Activated T-cell treated with anti-CD3 and anti-CD28 coated beads, Interleukin-2, amount 50 U/mL, for 24 hours (primary cell): ENCODE data around the gene DSG3.

Source experiments
- DNase-seq: peaks from one replicate; pipeline ENCODE4 v3.0.0-alpha.2; 2020
- H3K27ac Mint-ChIP-seq: 2 replicates; pipeline ENCODE4 v1.8.0; 2020; ENCODE audit warnings: mild to moderate bottlenecking, mixed read lengths
- H3K27me3 Mint-ChIP-seq: 2 replicates; pipeline ENCODE4 v1.8.0; 2020; ENCODE audit warnings: mixed read lengths
- H3K36me3 Mint-ChIP-seq: 2 replicates; pipeline ENCODE4 v1.8.0; 2020; ENCODE audit warnings: low read depth, mixed read lengths
- H3K4me1 Mint-ChIP-seq: 2 replicates; pipeline ENCODE4 v1.8.0; 2020; ENCODE audit warnings: low read depth, mixed read lengths
- H3K4me3 Mint-ChIP-seq: 2 replicates; pipeline ENCODE4 v1.8.0; 2020; ENCODE audit warnings: mild to moderate bottlenecking, moderate library complexity, mixed read lengths
- H3K9me3 Mint-ChIP-seq: 2 replicates; pipeline ENCODE4 v1.8.0; 2020; ENCODE audit warnings: mixed read lengths

DSG3 gene, protein sequence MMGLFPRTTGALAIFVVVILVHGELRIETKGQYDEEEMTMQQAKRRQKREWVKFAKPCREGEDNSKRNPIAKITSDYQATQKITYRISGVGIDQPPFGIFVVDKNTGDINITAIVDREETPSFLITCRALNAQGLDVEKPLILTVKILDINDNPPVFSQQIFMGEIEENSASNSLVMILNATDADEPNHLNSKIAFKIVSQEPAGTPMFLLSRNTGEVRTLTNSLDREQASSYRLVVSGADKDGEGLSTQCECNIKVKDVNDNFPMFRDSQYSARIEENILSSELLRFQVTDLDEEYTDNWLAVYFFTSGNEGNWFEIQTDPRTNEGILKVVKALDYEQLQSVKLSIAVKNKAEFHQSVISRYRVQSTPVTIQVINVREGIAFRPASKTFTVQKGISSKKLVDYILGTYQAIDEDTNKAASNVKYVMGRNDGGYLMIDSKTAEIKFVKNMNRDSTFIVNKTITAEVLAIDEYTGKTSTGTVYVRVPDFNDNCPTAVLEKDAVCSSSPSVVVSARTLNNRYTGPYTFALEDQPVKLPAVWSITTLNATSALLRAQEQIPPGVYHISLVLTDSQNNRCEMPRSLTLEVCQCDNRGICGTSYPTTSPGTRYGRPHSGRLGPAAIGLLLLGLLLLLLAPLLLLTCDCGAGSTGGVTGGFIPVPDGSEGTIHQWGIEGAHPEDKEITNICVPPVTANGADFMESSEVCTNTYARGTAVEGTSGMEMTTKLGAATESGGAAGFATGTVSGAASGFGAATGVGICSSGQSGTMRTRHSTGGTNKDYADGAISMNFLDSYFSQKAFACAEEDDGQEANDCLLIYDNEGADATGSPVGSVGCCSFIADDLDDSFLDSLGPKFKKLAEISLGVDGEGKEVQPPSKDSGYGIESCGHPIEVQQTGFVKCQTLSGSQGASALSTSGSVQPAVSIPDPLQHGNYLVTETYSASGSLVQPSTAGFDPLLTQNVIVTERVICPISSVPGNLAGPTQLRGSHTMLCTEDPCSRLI

DNA sequence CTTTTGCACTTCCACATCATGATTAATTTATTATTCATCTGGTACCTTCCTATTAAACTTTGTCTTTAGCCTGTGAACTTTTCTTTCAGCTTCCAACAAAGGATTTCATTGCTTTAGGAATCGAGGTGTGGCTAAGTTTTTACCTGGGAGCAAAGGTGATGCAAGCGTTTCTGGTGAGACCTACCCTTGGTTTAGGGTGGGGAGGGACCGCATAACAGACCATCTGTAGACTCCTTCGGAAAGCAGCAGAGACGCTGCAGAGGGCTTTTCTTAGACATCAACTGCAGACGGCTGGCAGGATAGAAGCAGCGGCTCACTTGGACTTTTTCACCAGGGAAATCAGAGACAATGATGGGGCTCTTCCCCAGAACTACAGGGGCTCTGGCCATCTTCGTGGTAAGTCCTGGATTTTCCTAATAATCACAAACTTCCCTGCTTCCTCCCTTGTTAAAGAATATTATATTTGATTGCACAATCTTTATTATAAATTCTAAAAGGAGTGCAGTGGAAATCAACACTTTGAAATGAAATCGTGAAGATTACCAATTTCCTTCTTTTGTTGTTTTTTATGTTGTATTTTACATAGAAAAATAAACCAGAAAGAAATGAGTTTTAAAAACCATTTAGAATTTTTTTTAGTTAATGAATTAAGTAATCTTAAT, at the start of gene DSG3:
Gene DSG3, plus strand, starts transcription at position 212 of the 662 bp plus-strand sequence. Its CDS starts 137 bp downstream, at position 349.
- no peak within 1 kb of the TSS for H3K4me3 Mint-ChIP-seq
- H3K4me1 Mint-ChIP-seq, result no peaks in the 10 kb centered on the region
- no peak within 1 kb of the TSS for H3K27ac Mint-ChIP-seq
- no peaks in the 10 kb centered on the region for H3K36me3 Mint-ChIP-seq
- no peaks in the 10 kb centered on the region for H3K9me3 Mint-ChIP-seq
- no peaks in the 10 kb centered on the region for H3K27me3 Mint-ChIP-seq
- no peak for DNase-seq

DNA sequence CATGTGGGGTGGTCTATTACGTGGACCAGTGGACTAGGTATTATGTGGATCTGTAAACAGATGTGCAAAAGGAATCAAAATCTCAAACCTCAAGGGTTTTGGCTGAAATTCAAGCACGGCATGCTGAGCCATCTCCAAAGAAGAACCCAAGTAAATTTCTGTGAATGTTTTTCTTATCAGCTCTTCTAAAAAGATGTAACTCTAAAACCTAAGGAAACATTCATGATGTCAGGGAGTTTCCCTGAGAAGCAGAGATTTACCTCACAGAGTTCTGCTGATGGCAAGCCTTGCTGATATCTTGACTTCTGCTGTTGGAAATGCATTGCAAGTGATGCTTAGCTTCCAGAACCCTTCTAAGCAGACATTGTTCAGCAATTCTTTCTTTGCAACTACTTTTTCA, 49.4 kb upstream of the DSG3 start:
- no peaks in the 10 kb centered on the region for H3K36me3 Mint-ChIP-seq
- H3K4me3 Mint-ChIP-seq, result no peak overlapping the region
- H3K27ac Mint-ChIP-seq, result no peak overlapping the region
- DNase-seq, result no peak
- H3K4me1 Mint-ChIP-seq, result no peaks in the 10 kb centered on the region
- no peaks in the 10 kb centered on the region for H3K9me3 Mint-ChIP-seq
- no peaks in the 10 kb centered on the region for H3K27me3 Mint-ChIP-seq

DNA sequence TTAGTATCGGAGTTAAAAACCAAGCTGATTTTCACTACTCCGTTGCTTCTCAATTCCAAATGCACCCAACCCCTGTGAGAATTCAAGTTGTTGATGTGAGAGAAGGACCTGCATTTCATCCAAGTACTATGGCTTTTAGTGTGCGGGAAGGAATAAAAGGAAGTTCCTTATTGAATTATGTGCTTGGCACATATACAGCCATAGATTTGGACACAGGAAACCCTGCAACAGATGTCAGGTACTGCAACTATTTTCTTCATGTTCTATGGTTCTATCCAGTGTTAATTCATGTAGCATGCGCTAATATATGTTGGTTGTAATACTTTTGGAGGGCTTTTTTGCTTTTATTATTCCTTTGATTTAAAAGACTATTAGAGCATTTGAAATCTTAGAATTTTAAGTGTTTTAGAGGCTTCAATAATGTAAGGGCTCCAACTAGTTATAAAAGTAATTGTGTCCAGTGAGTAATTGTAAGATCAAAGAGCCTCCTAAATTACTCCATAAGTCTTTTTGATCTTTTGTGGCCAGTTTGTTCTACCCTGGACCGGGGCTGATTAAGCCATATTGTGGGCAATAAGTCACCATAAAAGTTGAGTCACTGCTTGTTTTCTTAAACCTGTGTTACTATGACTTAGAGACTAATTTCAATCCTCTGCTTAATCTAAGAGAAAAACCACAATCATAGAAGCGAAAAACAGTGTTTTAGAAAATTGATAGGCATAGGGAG, 48.1 kb upstream of the DSG3 start:
- Mint-ChIP-seq H3K27me3 (no peaks in the 10 kb centered on the region), H3K36me3 (no peaks in the 10 kb centered on the region), H3K9me3 (no peaks in the 10 kb centered on the region), H3K4me3 (no peak overlapping the region), H3K27ac (no peak overlapping the region), H3K4me1 (no peaks in the 10 kb centered on the region)
- DNase-seq, result no peak

DNA sequence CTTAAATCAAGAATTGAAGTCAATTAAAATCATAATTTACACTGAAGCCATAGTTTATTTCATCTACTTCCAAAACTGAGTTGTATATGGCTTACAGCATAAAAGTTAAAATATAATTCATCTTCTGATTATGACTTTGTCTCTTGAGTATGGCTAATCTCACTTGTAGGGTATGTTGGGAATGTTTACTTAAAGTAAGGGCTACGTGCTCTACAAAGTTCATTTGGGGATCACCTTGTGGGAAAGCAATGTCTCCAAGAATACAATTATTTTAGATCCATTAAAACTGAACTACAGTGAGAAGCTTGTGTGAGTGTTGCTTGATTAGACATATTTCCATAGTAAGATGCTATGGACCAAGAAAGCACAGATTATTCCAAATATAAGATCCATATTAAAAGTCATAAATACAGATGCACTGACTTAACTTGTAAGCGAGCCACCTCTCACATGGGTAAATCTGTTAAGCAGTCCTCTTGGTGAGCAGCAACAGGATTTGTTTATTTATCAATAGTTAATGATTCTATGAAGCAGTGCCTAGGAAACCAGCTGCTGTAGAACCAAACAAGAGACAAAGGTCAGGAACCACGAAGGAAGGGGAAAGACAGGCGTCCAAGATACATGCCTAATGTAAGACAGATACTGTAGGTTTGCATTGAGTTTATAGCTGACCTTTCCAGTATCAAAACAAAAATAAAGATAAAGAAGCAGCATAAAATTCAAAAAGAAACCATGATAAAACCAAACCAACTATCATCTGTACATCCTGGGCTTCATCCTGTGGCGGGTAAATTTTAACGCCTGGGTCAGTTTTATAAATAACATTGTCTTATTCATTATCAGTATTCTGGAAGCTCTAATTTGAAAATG, 46.1 kb upstream of the DSG3 start:
- Mint-ChIP-seq H3K36me3 (no peaks in the 10 kb centered on the region), H3K27me3 (no peaks in the 10 kb centered on the region), H3K4me1 (no peaks in the 10 kb centered on the region), H3K4me3 (no peak overlapping the region), H3K9me3 (no peaks in the 10 kb centered on the region), H3K27ac (no peak overlapping the region)
- DNase-seq, result no peak

DNA sequence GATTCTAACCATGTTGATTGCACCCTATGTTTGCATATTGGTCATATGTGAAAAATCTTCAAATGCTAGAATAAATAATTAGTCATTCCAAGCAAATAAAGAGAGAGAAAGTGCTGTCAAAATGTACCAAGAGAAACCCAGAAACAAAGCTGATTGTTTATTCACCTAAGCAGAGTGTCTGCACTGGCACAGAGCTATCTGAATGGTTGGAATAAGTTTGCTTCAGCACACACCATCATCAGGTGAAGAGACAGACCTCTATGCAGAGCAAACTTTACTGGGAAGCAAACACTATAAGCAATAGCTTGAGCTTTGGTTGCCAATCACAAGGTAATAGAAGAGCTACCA, 45.5 kb upstream of the DSG3 start:
- H3K27ac Mint-ChIP-seq, result no peak overlapping the region
- H3K36me3 Mint-ChIP-seq, result no peaks in the 10 kb centered on the region
- H3K27me3 Mint-ChIP-seq, result no peaks in the 10 kb centered on the region
- no peak for DNase-seq
- H3K9me3 Mint-ChIP-seq, result no peaks in the 10 kb centered on the region
- no peaks in the 10 kb centered on the region for H3K4me1 Mint-ChIP-seq
- no peak overlapping the region for H3K4me3 Mint-ChIP-seq

DNA sequence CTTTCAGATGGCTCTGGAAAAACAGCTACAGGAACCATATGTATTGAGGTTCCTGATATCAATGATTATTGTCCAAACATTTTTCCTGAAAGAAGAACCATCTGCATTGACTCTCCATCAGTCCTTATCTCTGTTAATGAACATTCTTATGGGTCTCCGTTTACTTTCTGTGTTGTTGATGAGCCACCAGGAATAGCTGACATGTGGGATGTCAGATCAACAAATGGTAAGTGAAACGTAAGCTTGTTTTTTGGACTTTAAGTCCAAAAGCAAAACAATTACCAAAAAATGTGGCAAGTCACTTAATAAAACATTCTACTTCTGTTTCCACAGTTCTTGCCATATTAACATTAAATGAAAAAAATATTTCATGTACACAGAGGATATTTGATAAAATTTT, 44.1 kb upstream of the DSG3 start:
- H3K9me3 Mint-ChIP-seq, result no peaks in the 10 kb centered on the region
- H3K27ac Mint-ChIP-seq, result no peak overlapping the region

DNA sequence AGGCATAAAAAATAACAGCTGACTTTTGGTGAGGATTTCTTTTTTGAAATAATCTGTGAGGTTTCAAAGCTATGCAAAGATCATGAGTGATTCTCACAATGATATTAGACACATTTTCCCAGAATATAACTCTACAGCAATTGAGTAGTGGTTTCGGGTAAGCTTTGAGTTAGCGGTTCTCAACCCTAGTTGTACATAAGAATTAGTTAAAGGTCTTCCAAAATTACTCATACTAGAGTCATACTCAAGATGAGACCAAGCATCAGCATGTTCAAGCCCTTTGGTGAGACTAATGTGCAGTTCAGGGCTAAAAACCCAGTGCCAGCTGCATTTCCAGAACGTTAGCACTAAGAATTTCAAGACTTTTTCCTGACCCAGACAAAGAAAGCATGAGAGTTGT, 39.9 kb upstream of the DSG3 start:
- Mint-ChIP-seq H3K36me3 (no peaks in the 10 kb centered on the region), H3K9me3 (peaks cover 6% of the 10 kb centered on the region), H3K4me3 (no peak overlapping the region), H3K27me3 (no peaks in the 10 kb centered on the region), H3K27ac (no peak overlapping the region), H3K4me1 (no peaks in the 10 kb centered on the region)
- no peak for DNase-seq

More for the DNA sequence above, 44.1 kb upstream of the DSG3 start:
- Mint-ChIP-seq H3K4me1 (no peaks in the 10 kb centered on the region), H3K4me3 (no peak overlapping the region), H3K36me3 (no peaks in the 10 kb centered on the region), H3K27me3 (no peaks in the 10 kb centered on the region)
- no peak for DNase-seq

DNA sequence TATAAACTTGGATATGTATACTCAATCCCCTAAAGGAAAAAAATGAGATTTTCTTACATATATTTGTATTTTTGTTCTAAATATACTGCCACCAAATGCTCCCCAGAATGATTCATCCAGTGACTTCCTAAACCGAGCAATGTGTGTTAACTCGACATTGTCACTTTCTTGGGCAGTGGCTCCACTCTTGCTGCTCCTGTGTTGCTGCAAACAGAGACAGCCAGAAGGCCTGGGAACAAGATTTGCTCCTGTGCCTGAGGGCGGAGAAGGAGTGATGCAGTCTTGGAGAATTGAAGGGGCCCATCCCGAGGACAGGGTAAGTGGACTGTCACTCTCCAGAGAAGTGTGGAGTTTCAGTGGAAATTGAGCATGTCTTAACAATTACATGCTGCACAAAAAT, 38.3 kb upstream of the DSG3 start:
- no peaks in the 10 kb centered on the region for H3K27me3 Mint-ChIP-seq
- H3K36me3 Mint-ChIP-seq, result no peaks in the 10 kb centered on the region
- no peaks in the 10 kb centered on the region for H3K4me1 Mint-ChIP-seq
- peaks cover 13% of the 10 kb centered on the region for H3K9me3 Mint-ChIP-seq
- no peak overlapping the region for H3K27ac Mint-ChIP-seq
- DNase-seq, result no peak
- H3K4me3 Mint-ChIP-seq, result no peak overlapping the region

DNA sequence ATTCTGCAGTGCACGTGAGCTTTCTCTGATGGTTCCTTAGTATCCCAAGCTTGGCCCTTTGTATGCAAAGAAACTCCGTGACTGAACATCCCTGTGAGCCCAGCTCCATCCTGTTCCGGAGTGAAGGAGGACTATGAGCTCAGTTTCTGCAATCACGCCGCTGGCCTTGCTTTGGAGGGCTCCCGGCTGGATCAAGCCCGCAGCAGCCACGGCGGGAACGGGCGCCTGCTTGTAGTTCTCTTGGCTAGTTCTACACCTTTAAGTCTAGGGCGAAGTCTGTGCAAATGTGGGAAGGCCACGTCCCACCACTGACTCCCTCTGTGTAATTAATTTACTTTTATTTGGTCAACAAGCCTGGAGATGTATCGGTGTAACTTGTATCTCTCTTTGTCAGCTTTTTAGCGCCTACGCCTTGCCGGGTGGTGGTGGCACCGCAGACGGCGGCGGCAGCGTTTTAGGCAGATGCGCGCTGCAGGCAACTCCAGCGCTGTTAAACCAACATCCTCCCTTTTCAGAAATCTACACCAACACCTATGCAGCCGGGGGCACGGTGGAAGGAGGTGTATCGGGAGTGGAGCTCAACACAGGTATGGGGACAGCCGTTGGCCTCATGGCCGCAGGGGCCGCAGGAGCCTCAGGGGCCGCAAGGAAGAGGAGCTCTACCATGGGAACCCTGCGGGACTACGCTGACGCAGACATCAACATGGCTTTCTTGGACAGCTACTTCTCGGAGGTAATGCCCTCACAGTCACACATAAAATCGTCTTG, 36.6 kb upstream of the DSG3 start:
- Mint-ChIP-seq H3K4me3 (no peak overlapping the region), H3K9me3 (peaks cover 13% of the 10 kb centered on the region), H3K36me3 (no peaks in the 10 kb centered on the region), H3K27ac (no peak overlapping the region), H3K4me1 (no peaks in the 10 kb centered on the region), H3K27me3 (no peaks in the 10 kb centered on the region)
- DNase-seq, result no peak

DNA sequence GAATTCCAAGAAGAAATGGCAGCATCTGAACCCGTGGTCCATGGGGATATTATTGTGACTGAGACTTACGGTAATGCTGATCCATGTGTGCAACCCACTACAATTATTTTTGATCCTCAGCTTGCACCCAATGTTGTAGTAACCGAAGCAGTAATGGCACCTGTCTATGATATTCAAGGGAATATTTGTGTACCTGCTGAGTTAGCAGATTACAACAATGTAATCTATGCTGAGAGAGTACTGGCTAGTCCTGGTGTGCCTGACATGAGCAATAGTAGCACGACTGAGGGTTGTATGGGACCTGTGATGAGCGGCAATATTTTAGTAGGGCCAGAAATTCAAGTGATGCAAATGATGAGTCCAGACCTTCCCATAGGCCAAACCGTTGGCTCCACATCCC, 34.4 kb upstream of the DSG3 start:
- DNase-seq, result no peak
- H3K36me3 Mint-ChIP-seq, result no peaks in the 10 kb centered on the region
- no peak overlapping the region for H3K4me3 Mint-ChIP-seq
- peaks cover 16% of the 10 kb centered on the region for H3K9me3 Mint-ChIP-seq
- no peak overlapping the region for H3K27ac Mint-ChIP-seq
- no peaks in the 10 kb centered on the region for H3K4me1 Mint-ChIP-seq
- H3K27me3 Mint-ChIP-seq, result no peaks in the 10 kb centered on the region

DNA sequence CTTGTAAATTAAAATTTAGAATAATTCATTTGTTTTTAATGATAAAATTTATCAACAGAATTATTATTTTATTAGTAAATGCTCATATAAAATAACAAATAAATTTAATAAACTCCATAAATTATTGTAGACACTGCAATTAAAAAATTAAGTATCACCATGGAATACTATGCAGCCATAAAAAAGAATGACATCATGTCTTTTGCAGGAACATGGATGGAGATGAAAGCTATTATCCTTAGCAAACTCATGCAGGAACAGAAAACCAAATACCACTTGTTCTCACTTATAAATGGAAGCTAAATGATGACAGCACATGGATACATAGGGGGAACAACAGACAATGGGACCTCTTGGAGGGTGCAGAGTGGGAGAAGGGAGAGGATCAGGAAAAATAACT, 29.7 kb upstream of the DSG3 start:
- no peaks in the 10 kb centered on the region for H3K4me1 Mint-ChIP-seq
- peaks cover 7% of the 10 kb centered on the region for H3K9me3 Mint-ChIP-seq
- no peak overlapping the region for H3K27ac Mint-ChIP-seq

DNA sequence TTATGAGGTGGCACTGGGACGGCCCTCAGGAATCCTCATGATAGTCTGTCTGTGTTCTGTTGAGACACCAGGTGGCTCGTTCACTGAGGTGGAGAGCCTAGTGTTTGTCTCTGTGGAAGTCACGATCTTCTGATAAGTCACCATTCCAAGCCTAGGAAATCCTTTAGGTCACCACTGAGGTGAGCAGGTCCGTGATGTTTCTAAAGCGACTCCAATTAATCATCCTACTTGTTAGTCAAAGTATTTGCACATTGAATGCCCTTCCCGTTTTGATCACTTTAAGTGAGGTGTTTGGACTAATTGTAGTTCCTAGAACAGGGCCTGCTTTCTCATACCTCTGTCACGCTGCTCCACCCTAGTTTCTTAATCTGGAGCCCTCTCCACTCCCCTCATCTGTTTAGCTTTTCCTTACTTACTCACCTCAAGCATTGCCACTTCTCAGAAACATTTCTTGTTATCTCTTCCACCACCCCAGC, 28.0 kb upstream of the DSG3 start:
- Mint-ChIP-seq H3K27ac (no peak overlapping the region), H3K9me3 (peaks cover 2% of the 10 kb centered on the region), H3K36me3 (no peaks in the 10 kb centered on the region), H3K27me3 (no peaks in the 10 kb centered on the region), H3K4me1 (no peaks in the 10 kb centered on the region), H3K4me3 (no peak overlapping the region)
- DNase-seq, result no peak

More for the DNA sequence above, 29.7 kb upstream of the DSG3 start:
- H3K27me3 Mint-ChIP-seq, result no peaks in the 10 kb centered on the region
- no peak overlapping the region for H3K4me3 Mint-ChIP-seq
- no peaks in the 10 kb centered on the region for H3K36me3 Mint-ChIP-seq
- no peak for DNase-seq

DNA sequence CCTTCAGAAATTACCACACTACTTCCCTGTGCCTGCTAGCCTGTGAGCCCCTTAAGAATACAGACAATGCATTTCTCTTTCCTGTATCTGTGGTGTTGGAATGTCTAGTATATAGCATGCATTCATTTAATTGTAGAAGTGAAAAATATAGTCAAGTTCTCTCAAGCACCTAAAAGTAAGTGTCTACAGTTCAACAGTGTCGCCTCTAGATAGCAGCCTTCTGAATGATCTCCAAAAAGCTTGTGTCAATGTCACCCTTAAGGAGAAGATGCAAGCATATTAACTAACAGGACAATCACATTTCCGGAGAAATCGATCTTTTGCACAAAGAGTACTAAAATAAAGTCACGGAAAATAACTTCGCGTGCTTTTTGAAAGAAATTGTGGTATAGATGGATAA, 27.5 kb upstream of the DSG3 start:
- Mint-ChIP-seq H3K4me1 (no peaks in the 10 kb centered on the region), H3K27ac (no peak overlapping the region), H3K4me3 (no peak overlapping the region), H3K36me3 (no peaks in the 10 kb centered on the region), H3K9me3 (peaks cover 2% of the 10 kb centered on the region), H3K27me3 (no peaks in the 10 kb centered on the region)
- DNase-seq, result no peak
